HCT116 (cell line): ENCODE data around the gene PRRT1. TPM values are rescaled to one million over a fixed set of nuclear protein-coding genes. Genes with fewer than 3 reads are reported as not detected.

Source experiments
- ATAC-seq: fragments of 200-7000 bp; cut with Tn5 transposase; 2 replicates; pipeline ENCODE4 v1.9.1; 2020; ENCODE audit warnings: mild to moderate bottlenecking, moderate library complexity
- BruUV-seq: library from RNA; stranded (reverse); fragments of 400-500 nt; replicated peaks from 2 replicates; lab custom pipeline; 2021; lab: Mats Ljungman, UMichigan
- CTCF ChIA-PET: fragments of 300-600 bp; sonication (Branson Sonifier 250); formaldehyde crosslinking; loops from one replicate; lab custom pipeline; 2021; ENCODE audit warnings: antibody characterized with exemption; lab: Charles Lee
- POLR2A ChIA-PET: fragments of 300-600, 350-600 bp; sonication (Branson Sonifier 250); formaldehyde crosslinking; loops from one replicate; lab custom pipeline; 2021; ENCODE audit warnings: antibody characterized with exemption; lab: Charles Lee
- RAD21 ChIA-PET, 2 experiments: fragments of 300-600 bp; sonication (Branson Sonifier 250); formaldehyde crosslinking; loops; one replicate each; lab custom pipeline; 2023; ENCODE audit warnings: low total read pairs in 2 of 2; ENCODE audit not compliant: uncharacterized antibody in 2 of 2, unreplicated experiment in 2 of 2, low non-redundant PET in 1 of 2; lab: Charles Lee
- DNase-seq: peaks from one replicate; pipeline ENCODE4 v3.0.0-alpha.2; 2010; ENCODE audit warnings: low read depth, low spot score
- H2AFZ ChIP-seq: fragments of 200-600 bp; shearing (Covaris generic), sonication (generic); 2 replicates; pipeline ENCODE4 v1.6.1; 2017; ENCODE audit warnings: low read depth, mixed run types, mixed read lengths, antibody characterized with exemption, low read length; ENCODE audit not compliant: poor library complexity, severe bottlenecking
- H3K27ac ChIP-seq: 2 replicates; pipeline ENCODE4 v1.5.1; 2012; ENCODE audit warnings: low read depth, low read length
- H3K27me3 ChIP-seq: fragments of 200-600 bp; sonication (generic); 2 replicates; pipeline ENCODE4 v1.6.1; 2016; ENCODE audit warnings: mixed run types, low read length, mixed read lengths; ENCODE audit not compliant: insufficient read depth
- H3K36me3 ChIP-seq, 2 experiments: fragments of 200-500 bp in 1 of 2; fragments of 200-600 bp in 1 of 2; sonication (Bioruptor generic) in 1 of 2; sonication (generic) in 1 of 2; 2 replicates each; pipeline versions ENCODE4 v1.5.1 to v1.6.1; 2014 to 2016; ENCODE audit warnings: low read length in 2 of 2, inconsistent platforms in 1 of 2, mixed read lengths in 1 of 2, mixed run types in 1 of 2; ENCODE audit not compliant: insufficient read depth in 2 of 2, control insufficient read depth in 1 of 2
- H3K4me1 ChIP-seq, 2 experiments: fragments of 200-600 bp in 1 of 2; sonication (generic) in 1 of 2; 2 replicates each; pipeline versions ENCODE4 v1.5.1 to v1.6.1; 2012 to 2017; ENCODE audit warnings: low read length in 2 of 2, inconsistent platforms in 1 of 2, mild to moderate bottlenecking in 1 of 2, mixed read lengths in 1 of 2, mixed run types in 1 of 2, moderate library complexity in 1 of 2; ENCODE audit not compliant: insufficient read depth in 2 of 2, control insufficient read depth in 1 of 2
- H3K4me2 ChIP-seq: fragments of 200-600 bp; sonication (generic); 2 replicates; pipeline ENCODE4 v1.6.1; 2017; ENCODE audit warnings: mixed run types, low read length, mixed read lengths
- H3K4me3 ChIP-seq, 2 experiments: fragments of 200-600 bp in 1 of 2; sonication (generic) in 1 of 2; replicated peaks in 1 of 2; 2 replicates each; pipeline ENCODE4 v1.5.1; 2011 to 2016; ENCODE audit warnings: low read length in 2 of 2, control low read depth in 1 of 2, low read depth in 1 of 2, mild to moderate bottlenecking in 1 of 2, mixed read lengths in 1 of 2, mixed run types in 1 of 2
- H3K79me2 ChIP-seq: fragments of 200-600 bp; sonication (generic); 2 replicates; pipeline ENCODE4 v1.6.1; 2017; ENCODE audit warnings: mild to moderate bottlenecking, mixed run types, low read length, moderate library complexity, mixed read lengths; ENCODE audit not compliant: insufficient read depth
- H3K9ac ChIP-seq: fragments of 200-600 bp; sonication (generic); 2 replicates; pipeline ENCODE4 v1.6.1; 2016; ENCODE audit warnings: low read length, mixed read lengths
- H3K9me2 ChIP-seq: fragments of 200-600 bp; sonication (generic), shearing (Covaris generic); 2 replicates; pipeline ENCODE4 v1.6.1; 2017; ENCODE audit warnings: mixed run types, mild to moderate bottlenecking, moderate library complexity; ENCODE audit not compliant: insufficient read depth
- H3K9me3 ChIP-seq, 2 experiments: fragments of 200-500 bp in 1 of 2; fragments of 200-600 bp in 1 of 2; sonication (Bioruptor generic) in 1 of 2; sonication (generic) in 1 of 2; 2 replicates each; pipeline ENCODE4 v1.6.1; 2014 to 2017; ENCODE audit warnings: low read length in 2 of 2, mixed read lengths in 2 of 2, inconsistent platforms in 1 of 2, low read depth in 1 of 2, mild to moderate bottlenecking in 1 of 2, mixed run types in 1 of 2, moderate library complexity in 1 of 2; ENCODE audit not compliant: control insufficient read depth in 1 of 2, insufficient read depth in 1 of 2
- H4K20me1 ChIP-seq: fragments of 200-600 bp; sonication (generic), shearing (Covaris generic); 2 replicates; pipeline ENCODE4 v1.6.1; 2017; ENCODE audit warnings: mixed run types, mild to moderate bottlenecking, moderate library complexity; ENCODE audit not compliant: insufficient read depth
- POLR2AphosphoS5 ChIP-seq: IDR thresholded peaks from 2 replicates; pipeline ENCODE4 v1.6.1; 2011; ENCODE audit warnings: mild to moderate bottlenecking, low read depth, low read length, moderate library complexity
- REST ChIP-seq: IDR thresholded peaks from 2 replicates; pipeline ENCODE4 v1.6.1; 2012; ENCODE audit warnings: low read depth
- SRF ChIP-seq: IDR thresholded peaks from 2 replicates; pipeline ENCODE4 v1.6.1; 2012; ENCODE audit warnings: low read depth
- ZFX ChIP-seq: fragments of 450-650 bp; IDR thresholded peaks from 2 replicates; pipeline ENCODE4 v1.6.1; 2017
- intact Hi-C: fragments of 100-400 bp; cut with micrococcal nuclease; formaldehyde crosslinking; loops from 2 replicates; pipeline ENCODE4 v1.10.0; 2022
- total RNA-seq: library from RNA; stranded (reverse); gene quantifications from one replicate; pipeline ENCODE4 v1.2.1, GENCODE V29; 2021; ENCODE audit not compliant: unreplicated experiment

PRRT1 gene
- total RNA-seq, 1 experiment from 2014 or later: 6.1 TPM

- no peak for TF ChIP-seq REST
These were observed 42.0 kb downstream of the PRRT1 start (continued) for GRCh38 chr6:32109765-32110160.

- Histone ChIP-seq H3K4me1 (peaks cover 8 to 33% of the 10 kb centered on the region in 2 experiments; a peak in 3 of 4 replicates), H2AFZ (no peak within 1 kb of the TSS), H3K4me2 (peak within 1 kb of the TSS; percentile 32), H3K9me3 (no peaks in the 10 kb centered on the region), H3K9ac (no peak within 1 kb of the TSS), H4K20me1 (no peaks in the 10 kb centered on the region), H3K79me2 (no peaks in the 10 kb centered on the region), H3K4me3 (no peak within 1 kb of the TSS), H3K27ac (no peak within 1 kb of the TSS), H3K36me3 (no peaks in the 10 kb centered on the region), H3K9me2 (no peaks in the 10 kb centered on the region), H3K27me3 (no peaks in the 10 kb centered on the region)
- ChIA-PET RAD21 (no interaction called here), POLR2A (no interaction called here), CTCF (interaction anchor here (0.6 to 1.3 kb wide), 2 partner anchors 9 to 439 kb away, joined by 3 read pairs; no protein-coding TSS in a partner anchor)
- DNase-seq (no peak), ATAC-seq (0 out of 2 replicates have a peak, but pooled peaks have one; percentile 5)
- BruUV-seq: no TSS peak
- TF ChIP-seq POLR2AphosphoS5 (0 out of 2 replicates have a peak, but pooled peaks have one; percentile 13), ZFX (no peak), SRF (no peak)
- intact Hi-C loops: no loop called here
These were observed 42.5 kb downstream of the PRRT1 start, which contains the start of gene TNXB for GRCh38 chr6:32109114-32109764. TNXB (minus strand) TSS chr6:32109338; CDS start chr6:32098198, 11,140 bp downstream.
